WTC11 (cell line): ENCODE data around the gene DUSP6. TPM values are rescaled to one million over a fixed set of nuclear protein-coding genes. Genes with fewer than 3 reads are reported as not detected.
A peak's percentile ranks its signal among the peaks of the same experiment; 100 is the strongest.

Source experiments
- ATAC-seq: fragments of 200-7000 bp; cut with Tn5 transposase; 2 replicates; pipeline ENCODE4 v1.10.0; 2021; ENCODE audit warnings: mild to moderate bottlenecking, moderate library complexity
- CTCF ChIA-PET: fragments of 300-600 bp; sonication (Branson Sonifier 250); formaldehyde crosslinking; loops from one replicate; lab custom pipeline; 2021; ENCODE audit warnings: antibody characterized with exemption; lab: Charles Lee
- POLR2A ChIA-PET: fragments of 350-600 bp; sonication (Branson Sonifier 250); formaldehyde crosslinking; loops from one replicate; lab custom pipeline; 2021; ENCODE audit warnings: antibody characterized with exemption; lab: Charles Lee
- DNase-seq: peaks from one replicate; pipeline ENCODE4 v3.0.0; 2021; ENCODE audit warnings: low spot score
- H3K27ac Mint-ChIP-seq: 2 replicates; pipeline ENCODE4 v1.8.0; 2021; ENCODE audit warnings: mixed read lengths
- H3K27me3 Mint-ChIP-seq: 2 replicates; pipeline ENCODE4 v1.8.0; 2021; ENCODE audit warnings: low read depth, mild to moderate bottlenecking, moderate library complexity, mixed read lengths
- H3K36me3 Mint-ChIP-seq: 2 replicates; pipeline ENCODE4 v1.8.0; 2021; ENCODE audit warnings: mixed read lengths
- H3K4me1 Mint-ChIP-seq: 2 replicates; pipeline ENCODE4 v1.8.0; 2022; ENCODE audit warnings: mixed read lengths
- H3K4me3 Mint-ChIP-seq: 2 replicates; pipeline ENCODE4 v1.8.0; 2021; ENCODE audit warnings: mild to moderate bottlenecking, moderate library complexity, mixed read lengths
- H3K9me3 Mint-ChIP-seq: 2 replicates; pipeline ENCODE4 v1.8.0; 2021; ENCODE audit warnings: mixed read lengths
- E2F5 ChIP-seq: sonication (generic); formaldehyde crosslinking; IDR thresholded peaks from 2 replicates; pipeline ENCODE4 v1.8.1; 2022; ENCODE audit warnings: mild to moderate bottlenecking, moderate library complexity, missing genetic modification reagents
- ESRRA ChIP-seq: sonication (generic); formaldehyde crosslinking; IDR thresholded peaks from 2 replicates; pipeline ENCODE4 v1.8.1; 2022; ENCODE audit warnings: mild to moderate bottlenecking, missing genetic modification reagents, borderline replicate concordance
- ETV6 ChIP-seq: sonication (generic); formaldehyde crosslinking; IDR thresholded peaks from 2 replicates; pipeline ENCODE4 v1.8.1; 2022; ENCODE audit warnings: mild to moderate bottlenecking, missing genetic modification reagents
- FOXP1 ChIP-seq: sonication (generic); formaldehyde crosslinking; IDR thresholded peaks from 2 replicates; pipeline ENCODE4 v1.8.0; 2022; ENCODE audit warnings: missing genetic modification reagents, mild to moderate bottlenecking, moderate library complexity, borderline replicate concordance
- GRHL2 ChIP-seq: fragments of 250-450 bp; sonication (Bioruptor Pico); IDR thresholded peaks from 2 replicates; pipeline ENCODE4 v1.8.0; 2022; ENCODE audit warnings: mild to moderate bottlenecking, moderate library complexity; ENCODE audit not compliant: insufficient replicate concordance, severe bottlenecking
- IRF2 ChIP-seq: sonication (generic); formaldehyde crosslinking; IDR thresholded peaks from 2 replicates; pipeline ENCODE4 v1.8.0; 2022; ENCODE audit warnings: low read depth, missing genetic modification reagents, borderline replicate concordance
- NR2C2 ChIP-seq: sonication (generic); formaldehyde crosslinking; IDR thresholded peaks from 2 replicates; pipeline ENCODE4 v1.8.0; 2022; ENCODE audit warnings: mild to moderate bottlenecking, missing genetic modification reagents
- SMAD3 ChIP-seq: sonication (generic); formaldehyde crosslinking; IDR thresholded peaks from 2 replicates; pipeline ENCODE4 v1.8.0; 2022; ENCODE audit warnings: missing genetic modification reagents, mild to moderate bottlenecking, borderline replicate concordance
- STAT6 ChIP-seq: sonication (generic); formaldehyde crosslinking; conservative IDR thresholded peaks from 2 replicates; pipeline ENCODE4 v1.8.1; 2023; ENCODE audit warnings: mild to moderate bottlenecking, low read depth, missing genetic modification reagents, moderate library complexity
- TEAD1 ChIP-seq: sonication (generic); formaldehyde crosslinking; IDR thresholded peaks from 2 replicates; pipeline ENCODE4 v1.8.0; 2022; ENCODE audit warnings: mild to moderate bottlenecking, missing genetic modification reagents
- TEAD4 ChIP-seq: sonication (generic); formaldehyde crosslinking; IDR thresholded peaks from 2 replicates; pipeline ENCODE4 v1.8.0; 2022; ENCODE audit warnings: mild to moderate bottlenecking, missing genetic modification reagents
- USF2 ChIP-seq: sonication (generic); formaldehyde crosslinking; IDR thresholded peaks from 2 replicates; pipeline ENCODE4 v1.8.1; 2023; ENCODE audit warnings: mild to moderate bottlenecking, missing genetic modification reagents, moderate library complexity
- ZNF121 ChIP-seq: sonication (generic); formaldehyde crosslinking; IDR thresholded peaks from 2 replicates; pipeline ENCODE4 v1.8.0; 2023; ENCODE audit warnings: missing genetic modification reagents
- ZNF232 ChIP-seq: sonication (generic); formaldehyde crosslinking; IDR thresholded peaks from 2 replicates; pipeline ENCODE4 v1.8.0; 2022; ENCODE audit warnings: mild to moderate bottlenecking, missing genetic modification reagents
- ZNF281 ChIP-seq: sonication (generic); formaldehyde crosslinking; IDR thresholded peaks from 2 replicates; pipeline ENCODE4 v1.8.0; 2023; ENCODE audit warnings: mild to moderate bottlenecking, missing genetic modification reagents
- ZNF425 ChIP-seq: fragments of 250-450 bp; sonication (Bioruptor Pico); conservative IDR thresholded peaks from 2 replicates; pipeline ENCODE4 v1.9.0; 2021; ENCODE audit warnings: mild to moderate bottlenecking
- total RNA-seq: library from RNA; stranded (reverse); gene quantifications from 3 replicates; pipeline ENCODE4 v1.2.3, GENCODE V29; 2021
- TF ChIP-seq, protein P1 (sequence below): fragments of 250-450 bp; sonication (Bioruptor Pico); IDR thresholded peaks from 2 replicates; pipeline ENCODE4 v1.9.0; 2021; ENCODE audit warnings: mild to moderate bottlenecking, borderline replicate concordance
- TF ChIP-seq, protein P2 (sequence below): fragments of 250-450 bp; sonication (Bioruptor Pico); IDR thresholded peaks from 2 replicates; pipeline ENCODE4 v2.1.2; 2022; ENCODE audit warnings: mild to moderate bottlenecking, moderate library complexity
- TF ChIP-seq, protein P3 (sequence below): fragments of 200-600 bp; IDR thresholded peaks from 2 replicates; pipeline ENCODE4 v1.8.0; 2022; ENCODE audit warnings: antibody characterized with exemption

The DUSP6 gene
- total RNA-seq, 1 experiment from 2014 or later = 245 TPM

GRCh38 chr12:89319122-89319521 is 33.2 kb downstream of the DUSP6 start (continued):
- TF ChIP-seq ZNF281 (no peak), IRF2 (no peak), STAT6 (CRISPR knock-in tag) (no peak), GRHL2 (no peak), ZNF232 (CRISPR knock-in tag) (no peak), FOXP1 (CRISPR knock-in tag) (no peak), SMAD3 (CRISPR knock-in tag) (no peak), NR2C2 (CRISPR knock-in tag) (no peak), ZNF425 (CRISPR knock-in tag) (no peak)
- TF ChIP-seq, protein P1, sequence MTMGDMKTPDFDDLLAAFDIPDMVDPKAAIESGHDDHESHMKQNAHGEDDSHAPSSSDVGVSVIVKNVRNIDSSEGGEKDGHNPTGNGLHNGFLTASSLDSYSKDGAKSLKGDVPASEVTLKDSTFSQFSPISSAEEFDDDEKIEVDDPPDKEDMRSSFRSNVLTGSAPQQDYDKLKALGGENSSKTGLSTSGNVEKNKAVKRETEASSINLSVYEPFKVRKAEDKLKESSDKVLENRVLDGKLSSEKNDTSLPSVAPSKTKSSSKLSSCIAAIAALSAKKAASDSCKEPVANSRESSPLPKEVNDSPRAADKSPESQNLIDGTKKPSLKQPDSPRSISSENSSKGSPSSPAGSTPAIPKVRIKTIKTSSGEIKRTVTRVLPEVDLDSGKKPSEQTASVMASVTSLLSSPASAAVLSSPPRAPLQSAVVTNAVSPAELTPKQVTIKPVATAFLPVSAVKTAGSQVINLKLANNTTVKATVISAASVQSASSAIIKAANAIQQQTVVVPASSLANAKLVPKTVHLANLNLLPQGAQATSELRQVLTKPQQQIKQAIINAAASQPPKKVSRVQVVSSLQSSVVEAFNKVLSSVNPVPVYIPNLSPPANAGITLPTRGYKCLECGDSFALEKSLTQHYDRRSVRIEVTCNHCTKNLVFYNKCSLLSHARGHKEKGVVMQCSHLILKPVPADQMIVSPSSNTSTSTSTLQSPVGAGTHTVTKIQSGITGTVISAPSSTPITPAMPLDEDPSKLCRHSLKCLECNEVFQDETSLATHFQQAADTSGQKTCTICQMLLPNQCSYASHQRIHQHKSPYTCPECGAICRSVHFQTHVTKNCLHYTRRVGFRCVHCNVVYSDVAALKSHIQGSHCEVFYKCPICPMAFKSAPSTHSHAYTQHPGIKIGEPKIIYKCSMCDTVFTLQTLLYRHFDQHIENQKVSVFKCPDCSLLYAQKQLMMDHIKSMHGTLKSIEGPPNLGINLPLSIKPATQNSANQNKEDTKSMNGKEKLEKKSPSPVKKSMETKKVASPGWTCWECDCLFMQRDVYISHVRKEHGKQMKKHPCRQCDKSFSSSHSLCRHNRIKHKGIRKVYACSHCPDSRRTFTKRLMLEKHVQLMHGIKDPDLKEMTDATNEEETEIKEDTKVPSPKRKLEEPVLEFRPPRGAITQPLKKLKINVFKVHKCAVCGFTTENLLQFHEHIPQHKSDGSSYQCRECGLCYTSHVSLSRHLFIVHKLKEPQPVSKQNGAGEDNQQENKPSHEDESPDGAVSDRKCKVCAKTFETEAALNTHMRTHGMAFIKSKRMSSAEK = no peak
- TF ChIP-seq, protein P2, sequence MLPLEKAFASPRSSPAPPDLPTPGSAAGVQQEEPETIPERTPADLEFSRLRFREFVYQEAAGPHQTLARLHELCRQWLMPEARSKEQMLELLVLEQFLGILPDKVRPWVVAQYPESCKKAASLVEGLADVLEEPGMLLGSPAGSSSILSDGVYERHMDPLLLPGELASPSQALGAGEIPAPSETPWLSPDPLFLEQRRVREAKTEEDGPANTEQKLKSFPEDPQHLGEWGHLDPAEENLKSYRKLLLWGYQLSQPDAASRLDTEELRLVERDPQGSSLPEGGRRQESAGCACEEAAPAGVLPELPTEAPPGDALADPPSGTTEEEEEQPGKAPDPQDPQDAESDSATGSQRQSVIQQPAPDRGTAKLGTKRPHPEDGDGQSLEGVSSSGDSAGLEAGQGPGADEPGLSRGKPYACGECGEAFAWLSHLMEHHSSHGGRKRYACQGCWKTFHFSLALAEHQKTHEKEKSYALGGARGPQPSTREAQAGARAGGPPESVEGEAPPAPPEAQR (CRISPR knock-in tag) = no peak

DNA sequence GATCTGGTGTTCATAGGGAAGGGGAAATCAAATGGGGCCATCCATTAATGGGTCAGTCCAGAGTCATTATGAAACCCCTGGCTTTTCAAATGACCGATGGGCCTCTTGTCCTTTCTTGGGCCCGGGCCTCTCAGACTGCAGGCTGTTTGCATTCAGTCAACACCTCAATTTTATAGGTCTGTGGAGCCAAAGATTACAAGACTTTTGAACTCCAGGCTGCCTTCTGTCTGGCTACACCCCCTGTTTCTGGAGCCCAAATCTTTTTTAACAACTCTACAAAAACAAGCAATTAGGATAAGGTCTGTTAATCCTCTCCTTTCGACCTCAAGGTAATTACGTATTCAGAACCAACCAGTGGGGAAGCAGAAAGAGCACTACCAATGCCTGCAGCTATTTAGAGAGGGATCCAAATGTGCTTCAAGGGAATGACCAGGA is 35.6 kb downstream of the DUSP6 start:
- POLR2A ChIA-PET = interaction anchor here (1.2 kb wide), 1 partner anchor 38 kb away, joined by 3 read pairs; no protein-coding TSS in a partner anchor
- H3K9me3 Mint-ChIP-seq = no peaks in the 10 kb centered on the region
- peaks cover 23% of the 10 kb centered on the region for H3K4me1 Mint-ChIP-seq
- no peak overlapping the region for H3K27ac Mint-ChIP-seq
- H3K4me3 Mint-ChIP-seq = no peak overlapping the region
- DNase-seq (no peak), ATAC-seq (peak; percentile 83)
- H3K36me3 Mint-ChIP-seq = no peaks in the 10 kb centered on the region
- CTCF ChIA-PET = no interaction called here
- H3K27me3 Mint-ChIP-seq = no peaks in the 10 kb centered on the region
- TF ChIP-seq E2F5 (CRISPR knock-in tag) = no peak
- no peak for TF ChIP-seq ETV6 (CRISPR knock-in tag)
- TF ChIP-seq ESRRA (CRISPR knock-in tag) = no peak
- no peak for TF ChIP-seq TEAD1 (CRISPR knock-in tag)
- TF ChIP-seq TEAD4 (CRISPR knock-in tag) = no peak
- TF ChIP-seq, protein P3, sequence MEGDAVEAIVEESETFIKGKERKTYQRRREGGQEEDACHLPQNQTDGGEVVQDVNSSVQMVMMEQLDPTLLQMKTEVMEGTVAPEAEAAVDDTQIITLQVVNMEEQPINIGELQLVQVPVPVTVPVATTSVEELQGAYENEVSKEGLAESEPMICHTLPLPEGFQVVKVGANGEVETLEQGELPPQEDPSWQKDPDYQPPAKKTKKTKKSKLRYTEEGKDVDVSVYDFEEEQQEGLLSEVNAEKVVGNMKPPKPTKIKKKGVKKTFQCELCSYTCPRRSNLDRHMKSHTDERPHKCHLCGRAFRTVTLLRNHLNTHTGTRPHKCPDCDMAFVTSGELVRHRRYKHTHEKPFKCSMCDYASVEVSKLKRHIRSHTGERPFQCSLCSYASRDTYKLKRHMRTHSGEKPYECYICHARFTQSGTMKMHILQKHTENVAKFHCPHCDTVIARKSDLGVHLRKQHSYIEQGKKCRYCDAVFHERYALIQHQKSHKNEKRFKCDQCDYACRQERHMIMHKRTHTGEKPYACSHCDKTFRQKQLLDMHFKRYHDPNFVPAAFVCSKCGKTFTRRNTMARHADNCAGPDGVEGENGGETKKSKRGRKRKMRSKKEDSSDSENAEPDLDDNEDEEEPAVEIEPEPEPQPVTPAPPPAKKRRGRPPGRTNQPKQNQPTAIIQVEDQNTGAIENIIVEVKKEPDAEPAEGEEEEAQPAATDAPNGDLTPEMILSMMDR = no peak
- TF ChIP-seq ZNF121 (CRISPR knock-in tag) = no peak
- TF ChIP-seq USF2 (CRISPR knock-in tag) = no peak
